Cardiac septum (tissue), 1 donor: ENCODE measurements around the gene UBE2D2. TPM values are rescaled to one million over a fixed set of nuclear protein-coding genes. Genes with fewer than 3 reads are reported as not detected.

Experiments
- DNase-seq: peaks from one replicate; pipeline ENCODE4 v3.0.0-alpha.2; 2020; ENCODE audit warnings: low spot score
- intact Hi-C: fragments of 100-400 bp; cut with DNase I; formaldehyde crosslinking; loops from one replicate; pipeline ENCODE4 v1.14.0; 2022
- total RNA-seq: library from RNA; stranded (reverse); fragmentation: NEBNext Ultra II Directional; extraction: Animal tissue kit (Norgen Biotek cat#: 25700); gene quantifications from one replicate; pipeline ENCODE4 v1.2.1, GENCODE V29; 2021
- donor health status: DM: no; HTN: no; CAD: no.

UBE2D2 gene
- total RNA-seq, 1 donor from 2014 or later: 124 TPM

- no peak for DNase-seq
- intact Hi-C loops: no loop called here
Measured at GRCh38 chr5:139667001-139667729, 106.0 kb downstream of the UBE2D2 start.

- DNase-seq: no peak
- intact Hi-C loops: no loop called here
Measured at GRCh38 chr5:139667730-139668063, 106.6 kb downstream of the UBE2D2 start.

GRCh38 chr5:139668064-139668880 is 107.1 kb downstream of the UBE2D2 start:
- intact Hi-C loops: no loop called here
- no peak for DNase-seq

GRCh38 chr5:139668924-139669661 is 108.0 kb downstream of the UBE2D2 start:
- intact Hi-C loops: no loop called here
- DNase-seq: no peak

GRCh38 chr5:139669662-139670368 is 108.7 kb downstream of the UBE2D2 start:
- DNase-seq: peak; percentile 88

GRCh38 chr5:139670369-139671095 is 109.4 kb downstream of the UBE2D2 start:
- intact Hi-C loops: no loop called here

More at GRCh38 chr5:139669662-139670368, 108.7 kb downstream of the UBE2D2 start:
- intact Hi-C loops: no loop called here

GRCh38 chr5:139671096-139671841 is 110.1 kb downstream of the UBE2D2 start:
- DNase-seq: no peak
- intact Hi-C loops: no loop called here

More at GRCh38 chr5:139670369-139671095, 109.4 kb downstream of the UBE2D2 start:
- DNase-seq: no peak

GRCh38 chr5:139675213-139675612 is 114.1 kb downstream of the UBE2D2 start:
- intact Hi-C loops: no loop called here
- DNase-seq: no peak

- no peak for DNase-seq
- intact Hi-C loops: no loop called here
Measured at GRCh38 chr5:139675825-139676224, 114.7 kb downstream of the UBE2D2 start.

GRCh38 chr5:139676406-139676805 is 115.3 kb downstream of the UBE2D2 start:
- no peak for DNase-seq
- intact Hi-C loops: no loop called here

- no peak for DNase-seq
- intact Hi-C loops: no loop called here
Measured at GRCh38 chr5:139676951-139677735, 116.0 kb downstream of the UBE2D2 start.

Other genes with a start within 250 kb of the UBE2D2 start
- gene PAIP2, start 219.5 kb upstream of the UBE2D2 start, total RNA-seq: 133 TPM
- not detected for gene SLC23A1, start 178.0 kb upstream of the UBE2D2 start, total RNA-seq
- gene MZB1, start 171.4 kb upstream of the UBE2D2 start, total RNA-seq: 0.51 TPM
- gene PROB1, start 166.2 kb upstream of the UBE2D2 start, total RNA-seq: 34.7 TPM
- gene SPATA24, start 157.2 kb upstream of the UBE2D2 start, total RNA-seq: 12.4 TPM
- gene DNAJC18, start 121.8 kb upstream of the UBE2D2 start, total RNA-seq: 20.3 TPM
- 20.1 TPM for gene ECSCR, start 98.6 kb upstream of the UBE2D2 start, total RNA-seq
- gene SMIM33, start 90.3 kb upstream of the UBE2D2 start, total RNA-seq: not detected
- 85.3 TPM for gene STING1, start 78.6 kb upstream of the UBE2D2 start, total RNA-seq
- 49.3 TPM for gene CXXC5, start 87.0 kb downstream of the UBE2D2 start, total RNA-seq
- 0.08 TPM for gene PSD2, start 234.5 kb downstream of the UBE2D2 start, total RNA-seq